IPS DF 6.9 (cell line): ENCODE data around the gene ZNF668.

Source experiments
- DNase-seq: peaks from one replicate; pipeline ENCODE4 v3.0.0-alpha.2; 2013; ENCODE audit warnings: low read depth, low spot score
- H3K27ac ChIP-seq: one replicate; pipeline ENCODE4 v1.5.1; 2013; ENCODE audit warnings: low read length, control low read depth
- H3K27me3 ChIP-seq: 2 replicates; pipeline ENCODE4 v1.6.1; 2013; ENCODE audit warnings: mild to moderate bottlenecking, low read length; ENCODE audit not compliant: control insufficient read depth, insufficient read depth
- H3K36me3 ChIP-seq: 2 replicates; pipeline ENCODE4 v1.6.1; 2013; ENCODE audit warnings: low read length; ENCODE audit not compliant: control insufficient read depth, insufficient read depth
- H3K4me1 ChIP-seq: 2 replicates; pipeline ENCODE4 v1.6.1; 2013; ENCODE audit warnings: low read length; ENCODE audit not compliant: control insufficient read depth, insufficient read depth
- H3K4me3 ChIP-seq: 2 replicates; pipeline ENCODE4 v1.5.1; 2013; ENCODE audit warnings: mild to moderate bottlenecking, low read length
- H3K9me3 ChIP-seq: 2 replicates; pipeline ENCODE4 v1.6.1; 2013; ENCODE audit warnings: low read length, inconsistent platforms; ENCODE audit not compliant: control insufficient read depth, insufficient read depth
- WGBS: extraction: QIAGEN DNeasy Blood & Tissue Kit; methylation state at CpG from one replicate; pipeline ENCODE4 v1.1.7; 2013; ENCODE audit warnings: mixed read lengths, missing lambda C conversion rate; ENCODE audit not compliant: insufficient read length, insufficient coverage; 5-methylcytosine and 5-hydroxymethylcytosine counted together

Gene ZNF668

GRCh38 chr16:31072540-31073141, 1.4 kb downstream of the ZNF668 start:
- no peaks in the 10 kb centered on the region for H3K9me3 ChIP-seq
- no peaks in the 10 kb centered on the region for H3K4me1 ChIP-seq
- DNase-seq = no peak
- peaks cover 13% of the 10 kb centered on the region for H3K36me3 ChIP-seq
- H3K27me3 ChIP-seq = no peaks in the 10 kb centered on the region
- H3K27ac ChIP-seq = no peak overlapping the region
- peak overlapping the region; percentile 92 for H3K4me3 ChIP-seq
- no CpG with 5 or more reads among the region's 27 CpGs for WGBS

- Histone ChIP-seq H3K4me3 (no peak overlapping the region; the same call in 1 of the 2 replicates), H3K27me3 (no peaks in the 10 kb centered on the region), H3K9me3 (no peaks in the 10 kb centered on the region), H3K4me1 (no peaks in the 10 kb centered on the region), H3K27ac (no peak overlapping the region), H3K36me3 (peaks cover 6% of the 10 kb centered on the region)
- WGBS = no CpG with 5 or more reads among the region's 4 CpGs
- DNase-seq = no peak
These were observed 2.2 kb downstream of the ZNF668 start for GRCh38 chr16:31071861-31072260.

GRCh38 chr16:31067342-31067741, 6.7 kb downstream of the ZNF668 start:
- Histone ChIP-seq H3K27ac (no peak overlapping the region), H3K36me3 (peaks cover 4% of the 10 kb centered on the region), H3K9me3 (no peaks in the 10 kb centered on the region), H3K4me1 (no peaks in the 10 kb centered on the region), H3K4me3 (no peak overlapping the region), H3K27me3 (no peaks in the 10 kb centered on the region)
- DNase-seq = no peak
- WGBS = no CpG with 5 or more reads among the region's 3 CpGs

- H3K4me1 ChIP-seq = no peaks in the 10 kb centered on the region
- no peak for DNase-seq
- no peak overlapping the region for H3K27ac ChIP-seq
- H3K9me3 ChIP-seq = no peaks in the 10 kb centered on the region
- WGBS = no CpG with 5 or more reads among the region's 4 CpGs
- no peak overlapping the region for H3K4me3 ChIP-seq
- H3K36me3 ChIP-seq = peaks cover 17% of the 10 kb centered on the region
- no peaks in the 10 kb centered on the region for H3K27me3 ChIP-seq
These were observed 9.1 kb downstream of the ZNF668 start for GRCh38 chr16:31064882-31065461.

- Histone ChIP-seq H3K27ac (no peak overlapping the region), H3K4me1 (no peaks in the 10 kb centered on the region), H3K4me3 (no peak overlapping the region), H3K36me3 (peaks cover 17% of the 10 kb centered on the region), H3K9me3 (no peaks in the 10 kb centered on the region), H3K27me3 (no peaks in the 10 kb centered on the region)
- no peak for DNase-seq
- WGBS = no CpG with 5 or more reads among the region's 56 CpGs
These were observed 10.0 kb downstream of the ZNF668 start for GRCh38 chr16:31063843-31064611.

GRCh38 chr16:31063495-31063842, 10.6 kb downstream of the ZNF668 start:
- no peak overlapping the region for H3K27ac ChIP-seq
- H3K4me3 ChIP-seq = no peak overlapping the region
- H3K36me3 ChIP-seq = peaks cover 17% of the 10 kb centered on the region
- H3K27me3 ChIP-seq = no peaks in the 10 kb centered on the region
- DNase-seq = no peak
- H3K9me3 ChIP-seq = no peaks in the 10 kb centered on the region
- no peaks in the 10 kb centered on the region for H3K4me1 ChIP-seq
- WGBS = no CpG with 5 or more reads among the region's 9 CpGs

GRCh38 chr16:31061813-31062440, 12.1 kb downstream of the ZNF668 start:
- Histone ChIP-seq H3K27ac (no peak overlapping the region), H3K27me3 (no peaks in the 10 kb centered on the region), H3K4me1 (no peaks in the 10 kb centered on the region), H3K9me3 (no peaks in the 10 kb centered on the region), H3K36me3 (peaks cover 17% of the 10 kb centered on the region), H3K4me3 (no peak overlapping the region)
- whole genome bisulfite sequencing = no CpG with 5 or more reads among the region's 54 CpGs
- no peak for DNase-seq

- no CpG with 5 or more reads among the region's 42 CpGs for WGBS
- Histone ChIP-seq H3K9me3 (no peaks in the 10 kb centered on the region), H3K27ac (no peak overlapping the region), H3K36me3 (peaks cover 17% of the 10 kb centered on the region), H3K27me3 (no peaks in the 10 kb centered on the region), H3K4me3 (no peak overlapping the region; the same call in 1 of the 2 replicates), H3K4me1 (no peaks in the 10 kb centered on the region)
- DNase-seq = no peak
These were observed 12.8 kb downstream of the ZNF668 start for GRCh38 chr16:31061126-31061812.

- no peaks in the 10 kb centered on the region for H3K27me3 ChIP-seq
- no peaks in the 10 kb centered on the region for H3K9me3 ChIP-seq
- no CpG with 5 or more reads among the region's 4 CpGs for WGBS
- no peaks in the 10 kb centered on the region for H3K4me1 ChIP-seq
- H3K4me3 ChIP-seq = no peak overlapping the region
- no peaks in the 10 kb centered on the region for H3K36me3 ChIP-seq
- DNase-seq = no peak
- H3K27ac ChIP-seq = no peak overlapping the region
These were observed 18.4 kb downstream of the ZNF668 start for GRCh38 chr16:31055613-31056012.

GRCh38 chr16:31052114-31052513, 21.9 kb downstream of the ZNF668 start:
- Histone ChIP-seq H3K36me3 (no peaks in the 10 kb centered on the region), H3K4me3 (no peak overlapping the region), H3K9me3 (no peaks in the 10 kb centered on the region), H3K27ac (no peak overlapping the region), H3K4me1 (no peaks in the 10 kb centered on the region), H3K27me3 (no peaks in the 10 kb centered on the region)
- no peak for DNase-seq
- WGBS = no CpG with 5 or more reads among the region's 2 CpGs
